Suppressor macrophage treated with lipopolysaccharide for 4 hours (primary cell): Measurements from ENCODE around the gene MTFP1.
A peak's percentile ranks its signal among the peaks of the same experiment; 100 is the strongest.
"Not testable (repeated sequence)": the region's sequence is repeated elsewhere in the genome, so short reads cannot be mapped to it uniquely, and the experiment has no call there.

Experiments used
- DNase-seq: peaks from one replicate; pipeline ENCODE4 v3.0.0-alpha.2; 2020

Gene MTFP1

GRCh38 chr22:30402028-30402765 is 23.4 kb upstream of the MTFP1 start:
- DNase-seq, result no peak

- DNase-seq, result not testable (repeated sequence)
These were observed 22.8 kb upstream of the MTFP1 start for GRCh38 chr22:30402766-30403104.

- DNase-seq, result no peak
These were observed 21.3 kb upstream of the MTFP1 start for GRCh38 chr22:30404307-30404706.

GRCh38 chr22:30405731-30406130 is 19.8 kb upstream of the MTFP1 start:
- no peak for DNase-seq

GRCh38 chr22:30406400-30406799 is 19.2 kb upstream of the MTFP1 start:
- DNase-seq, result no peak

- DNase-seq, result no peak
These were observed 17.0 kb upstream of the MTFP1 start for GRCh38 chr22:30408388-30409102.

- no peak for DNase-seq
These were observed 13.8 kb upstream of the MTFP1 start for GRCh38 chr22:30411780-30412179.

GRCh38 chr22:30413001-30413400 is 12.6 kb upstream of the MTFP1 start:
- DNase-seq, result no peak

- no peak for DNase-seq
These were observed 11.6 kb upstream of the MTFP1 start for GRCh38 chr22:30413745-30414524.

GRCh38 chr22:30414525-30415047 is 11.0 kb upstream of the MTFP1 start:
- no peak for DNase-seq

GRCh38 chr22:30416403-30416802 is 9.2 kb upstream of the MTFP1 start:
- DNase-seq, result no peak

- DNase-seq, result no peak
These were observed 8.7 kb upstream of the MTFP1 start for GRCh38 chr22:30416837-30417236.

- DNase-seq, result peak; percentile 41
These were observed 5.0 kb upstream of the MTFP1 start for GRCh38 chr22:30420347-30421125.

GRCh38 chr22:30421695-30422480 is 3.7 kb upstream of the MTFP1 start:
- DNase-seq, result peak; percentile 44

- DNase-seq, result peak; percentile 83
These were observed 2.9 kb upstream of the MTFP1 start for GRCh38 chr22:30422481-30423300.

GRCh38 chr22:30423301-30423958 is 2.1 kb upstream of the MTFP1 start:
- DNase-seq, result no peak

GRCh38 chr22:30423959-30424533 is 1.5 kb upstream of the MTFP1 start:
- DNase-seq, result peak; percentile 99

GRCh38 chr22:30424534-30425326 is 838 bp upstream of the MTFP1 start:
- DNase-seq, result no peak

- no peak for DNase-seq
These were observed 297 bp upstream of the MTFP1 start for GRCh38 chr22:30425327-30425615.
